OCI-LY3 (cell line): ENCODE measurements around the gene UNCX.

ENCODE experiments used
- H2AFZ ChIP-seq: fragments of 200-600, 300-600 bp; shearing (Covaris generic); 2 replicates; pipeline ENCODE4 v1.6.0; 2014; ENCODE audit warnings: antibody characterized with exemption, low read depth, low read length
- H3K27ac ChIP-seq: fragments of 200-600, 300-600 bp; sonication (generic); 2 replicates; pipeline ENCODE4 v1.5.1; 2014; ENCODE audit warnings: mild to moderate bottlenecking, low read length, moderate library complexity, mixed read lengths
- H3K27me3 ChIP-seq: fragments of 200-600, 300-600 bp; sonication (generic); 2 replicates; pipeline ENCODE4 v1.6.1; 2014; ENCODE audit warnings: low read depth, low read length, mixed read lengths
- H3K36me3 ChIP-seq: fragments of 200-600, 300-600 bp; sonication (generic); replicated peaks from 2 replicates; pipeline ENCODE3; 2014; ENCODE audit warnings: low read depth, low read length, mixed read lengths
- H3K4me1 ChIP-seq: fragments of 300-600, 200-600 bp; sonication (generic); 2 replicates; pipeline ENCODE4 v1.6.1; 2014; ENCODE audit warnings: low read length, mixed read lengths
- H3K4me2 ChIP-seq: fragments of 200-600, 300-600 bp; sonication (generic); 2 replicates; pipeline ENCODE4 v1.6.1; 2014; ENCODE audit warnings: low read length, mixed read lengths
- H3K4me3 ChIP-seq: fragments of 300-600, 200-600 bp; sonication (generic); 2 replicates; pipeline ENCODE4 v1.5.1; 2014; ENCODE audit warnings: antibody characterized with exemption, mild to moderate bottlenecking, low read length, moderate library complexity
- H3K79me2 ChIP-seq: fragments of 300-600, 200-600 bp; shearing (Covaris generic); 2 replicates; pipeline ENCODE4 v1.6.1; 2014; ENCODE audit warnings: mild to moderate bottlenecking, low read length, mixed read lengths
- H3K9ac ChIP-seq: fragments of 300-600, 200-600 bp; shearing (Covaris generic); 2 replicates; pipeline ENCODE4 v1.6.0; 2014; ENCODE audit warnings: mild to moderate bottlenecking, low read length, moderate library complexity
- H3K9me3 ChIP-seq: fragments of 200-600, 300-600 bp; shearing (Covaris generic); 2 replicates; pipeline ENCODE4 v1.6.1; 2014; ENCODE audit warnings: low read length, mixed read lengths; ENCODE audit not compliant: insufficient read depth
- H4K20me1 ChIP-seq: fragments of 200-600, 300-600 bp; sonication (generic); 2 replicates; pipeline ENCODE4 v1.6.1; 2016; ENCODE audit warnings: low read length, mixed read lengths; ENCODE audit not compliant: insufficient read depth
- CTCF ChIP-seq: fragments of 200-600, 300-600 bp; sonication (generic); IDR thresholded peaks from 2 replicates; pipeline ENCODE4 v1.5.1; 2014; ENCODE audit warnings: antibody characterized with exemption, low read length, low read depth
- EZH2phosphoT487 ChIP-seq: fragments of 200-600 bp; shearing (Covaris generic); IDR thresholded peaks from 2 replicates; pipeline ENCODE4 v1.6.1; 2018; ENCODE audit warnings: antibody characterized with exemption, mixed run types, low read depth

UNCX gene

GRCh38 chr7:1282679-1283078 lies 50.0 kb downstream of the UNCX start:
- Histone ChIP-seq H3K4me3 (no peak overlapping the region), H3K27ac (no peak overlapping the region), H3K4me1 (no peaks in the 10 kb centered on the region), H3K4me2 (no peak overlapping the region), H4K20me1 (no peaks in the 10 kb centered on the region), H3K27me3 (no peaks in the 10 kb centered on the region), H3K79me2 (no peaks in the 10 kb centered on the region), H3K9me3 (no peaks in the 10 kb centered on the region), H2AFZ (no peak overlapping the region), H3K9ac (no peak overlapping the region), H3K36me3 (no peaks in the 10 kb centered on the region)
- TF ChIP-seq EZH2phosphoT487 (no peak), CTCF (no peak)

- no peaks in the 10 kb centered on the region for H4K20me1 ChIP-seq
- no peak overlapping the region for H3K4me3 ChIP-seq
- no peak overlapping the region for H3K4me2 ChIP-seq
- H3K27ac ChIP-seq: no peak overlapping the region
- no peaks in the 10 kb centered on the region for H3K27me3 ChIP-seq
- no peak for TF ChIP-seq EZH2phosphoT487
- TF ChIP-seq CTCF: no peak
- H3K4me1 ChIP-seq: no peaks in the 10 kb centered on the region
- H2AFZ ChIP-seq: no peak overlapping the region
- no peaks in the 10 kb centered on the region for H3K9me3 ChIP-seq
- no peaks in the 10 kb centered on the region for H3K36me3 ChIP-seq
- H3K9ac ChIP-seq: no peak overlapping the region
- H3K79me2 ChIP-seq: no peaks in the 10 kb centered on the region
Observed at GRCh38 chr7:1283337-1283736, 50.7 kb downstream of the UNCX start.

GRCh38 chr7:1283941-1284742 lies 51.5 kb downstream of the UNCX start:
- no peaks in the 10 kb centered on the region for H3K36me3 ChIP-seq
- H3K27me3 ChIP-seq: no peaks in the 10 kb centered on the region
- H3K4me1 ChIP-seq: no peaks in the 10 kb centered on the region
- no peaks in the 10 kb centered on the region for H4K20me1 ChIP-seq
- H3K79me2 ChIP-seq: no peaks in the 10 kb centered on the region
- no peak overlapping the region for H3K27ac ChIP-seq
- no peak overlapping the region for H3K4me2 ChIP-seq
- no peak overlapping the region for H2AFZ ChIP-seq
- H3K9me3 ChIP-seq: no peaks in the 10 kb centered on the region
- H3K9ac ChIP-seq: no peak overlapping the region
- TF ChIP-seq CTCF (no peak), EZH2phosphoT487 (no peak)
- H3K4me3 ChIP-seq: no peak overlapping the region

- Histone ChIP-seq H3K79me2 (no peaks in the 10 kb centered on the region), H4K20me1 (no peaks in the 10 kb centered on the region), H3K4me2 (no peak overlapping the region), H3K4me3 (no peak overlapping the region), H2AFZ (no peak overlapping the region), H3K27me3 (no peaks in the 10 kb centered on the region), H3K9ac (no peak overlapping the region), H3K36me3 (no peaks in the 10 kb centered on the region), H3K9me3 (no peaks in the 10 kb centered on the region), H3K27ac (no peak overlapping the region), H3K4me1 (no peaks in the 10 kb centered on the region)
- TF ChIP-seq CTCF (no peak), EZH2phosphoT487 (no peak)
Observed at GRCh38 chr7:1284743-1285458, 52.2 kb downstream of the UNCX start.
